ENCODE data around the gene ECSIT.

ECSIT gene

DNA sequence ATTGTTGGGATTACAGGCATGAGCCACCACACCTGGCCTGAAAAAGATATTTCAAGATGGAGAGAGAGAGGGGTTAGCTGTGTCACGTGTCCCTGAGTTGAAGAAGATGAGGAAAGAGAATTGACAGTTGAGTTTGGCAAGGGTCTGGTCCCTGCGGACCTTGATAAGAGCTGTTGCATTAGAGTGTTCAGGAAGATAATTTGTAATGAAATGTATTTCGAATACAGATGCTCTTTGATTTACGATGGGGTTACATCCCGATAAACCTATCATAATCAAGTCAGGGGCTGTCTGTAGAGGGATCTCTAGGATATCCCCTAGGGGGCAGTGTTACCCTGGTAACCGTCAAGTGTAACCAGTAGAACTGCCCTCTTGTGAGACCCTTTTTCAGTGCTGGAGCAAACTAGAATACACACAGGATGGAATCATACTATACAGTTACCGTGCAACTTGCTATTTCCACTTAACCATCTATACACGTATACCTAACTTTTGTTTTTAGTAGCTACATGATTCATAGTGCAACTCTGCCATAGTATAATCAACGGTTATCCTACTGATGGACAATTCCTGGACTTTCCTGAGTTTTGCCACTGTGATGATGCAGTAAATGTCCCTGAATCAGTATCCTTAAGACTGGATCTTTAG, 31.6 kb upstream of the ECSIT start:
- Histone ChIP-seq H3K27me3 (ENCODE audit: control insufficient read depth, insufficient read depth, low read length) (no peaks in the 10 kb centered on the region), H3K9me3 (ENCODE audit: control insufficient read depth, low read length) (no peaks in the 10 kb centered on the region), H3K9ac (ENCODE audit: low read length) (no peak overlapping the region), H3K4me1 (ENCODE audit: control insufficient read depth, insufficient read depth, low read length) (peaks cover 10% of the 10 kb centered on the region), H3K4me3 (ENCODE audit: low read length) (no peak overlapping the region), H3K36me3 (ENCODE audit: control insufficient read depth, insufficient read depth, low read length) (no peaks in the 10 kb centered on the region)

DNA sequence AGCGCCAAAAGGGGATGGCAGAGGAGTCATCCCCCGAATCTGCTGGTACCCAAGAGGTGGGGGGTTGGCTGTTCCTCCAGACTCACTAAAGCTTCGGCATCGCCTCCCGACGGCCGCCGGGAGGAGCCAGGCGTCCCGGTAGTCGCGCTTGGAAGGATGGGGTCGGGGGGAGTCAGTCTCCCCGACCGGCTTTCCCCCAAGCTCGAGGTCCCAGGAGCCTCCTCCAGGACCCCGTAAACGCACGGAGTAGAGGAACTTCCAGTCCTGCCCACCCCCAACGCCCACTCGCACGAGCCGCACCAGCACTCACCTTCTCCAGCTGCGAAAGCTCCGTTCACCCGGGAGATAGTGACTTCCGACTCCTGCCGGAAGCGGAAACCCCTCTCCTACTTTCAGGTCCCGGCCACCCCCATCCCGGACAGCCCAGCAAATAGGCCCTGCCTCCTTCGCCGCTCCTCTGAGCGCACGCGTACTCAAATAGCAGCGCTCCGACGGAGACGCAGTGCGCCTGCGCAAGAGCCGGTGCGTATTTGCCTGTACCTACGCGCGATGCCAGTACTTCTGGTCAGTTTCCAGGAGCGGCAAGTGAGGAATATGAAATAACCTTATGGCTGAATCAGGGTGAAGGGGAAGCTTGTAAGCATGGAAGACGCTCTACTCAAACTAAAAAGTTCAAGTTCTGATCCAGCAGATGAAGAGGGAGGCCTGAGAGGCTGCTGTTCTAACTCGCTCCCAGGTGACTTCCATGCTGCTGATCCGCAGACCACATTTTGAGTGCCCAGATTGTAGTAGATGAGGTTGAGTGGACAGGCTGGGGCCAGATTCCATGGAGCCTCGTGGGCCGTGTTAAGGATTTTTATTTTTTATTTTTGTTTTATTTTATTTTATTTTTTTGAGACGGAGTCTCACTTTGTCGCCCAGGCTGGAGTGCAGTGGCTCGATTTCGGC, 30.2 kb upstream of the ECSIT start, which contains the start of gene ELOF1:
ELOF1 (minus strand) TSS at position 350 of the 948 bp plus-strand sequence. CDS start 4,883 bp downstream, outside the sequence.
- no peaks in the 10 kb centered on the region for H3K9me3 ChIP-seq (ENCODE audit: control insufficient read depth, low read length)
- H3K27me3 ChIP-seq (ENCODE audit: control insufficient read depth, insufficient read depth, low read length) = no peaks in the 10 kb centered on the region

DNA sequence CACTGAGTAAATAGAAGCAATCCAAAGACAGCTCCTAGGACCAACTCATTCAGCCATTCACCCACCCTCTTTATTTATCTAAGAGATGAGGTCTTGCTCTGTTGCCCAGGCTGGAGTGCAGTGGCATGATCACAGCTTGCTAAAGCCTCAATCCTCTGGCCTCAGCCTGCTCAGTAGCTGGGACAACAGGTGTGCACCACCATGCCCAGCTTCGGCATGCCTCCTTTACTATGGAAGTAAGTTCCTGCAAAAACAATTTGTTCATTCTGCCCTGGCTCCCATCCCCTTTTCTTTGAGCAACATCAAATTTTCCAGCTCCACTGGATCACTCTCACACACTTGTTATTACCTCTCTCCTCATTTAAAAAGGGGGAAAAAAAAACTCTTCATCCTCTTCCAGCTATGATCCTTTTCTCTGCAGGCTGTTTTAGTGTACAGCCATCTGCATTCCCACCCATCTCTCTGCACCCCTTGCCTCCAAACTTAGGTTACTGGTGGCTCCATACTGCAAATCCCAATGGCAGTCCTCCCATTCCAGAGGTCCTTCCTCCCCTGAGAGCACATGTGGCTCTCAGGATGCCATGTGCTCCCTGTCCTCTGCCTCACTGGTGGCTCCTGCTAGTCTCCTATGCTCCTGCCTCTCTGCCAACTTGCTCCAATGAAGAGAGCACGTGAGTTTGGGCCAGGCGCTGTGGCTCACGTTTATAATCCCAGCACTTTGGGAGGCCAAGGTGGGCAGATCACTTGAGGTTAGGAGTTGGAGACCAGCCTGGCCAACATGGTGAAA, 27.9 kb upstream of the ECSIT start:
- no peak overlapping the region for H3K9ac ChIP-seq (ENCODE audit: low read length)
- peaks cover 10% of the 10 kb centered on the region for H3K4me1 ChIP-seq (ENCODE audit: control insufficient read depth, insufficient read depth, low read length)
- no peaks in the 10 kb centered on the region for H3K27me3 ChIP-seq (ENCODE audit: control insufficient read depth, insufficient read depth, low read length)

More for the DNA sequence above, 30.2 kb upstream of the ECSIT start, which contains the start of gene ELOF1:
- peak within 1 kb of the TSS; percentile 79 for H3K9ac ChIP-seq (ENCODE audit: low read length)
- H3K4me1 ChIP-seq (ENCODE audit: control insufficient read depth, insufficient read depth, low read length) = peaks cover 10% of the 10 kb centered on the region
- H3K36me3 ChIP-seq (ENCODE audit: control insufficient read depth, insufficient read depth, low read length) = no peaks in the 10 kb centered on the region
- H3K4me3 ChIP-seq (ENCODE audit: low read length) = peak within 1 kb of the TSS; percentile 90

DNA sequence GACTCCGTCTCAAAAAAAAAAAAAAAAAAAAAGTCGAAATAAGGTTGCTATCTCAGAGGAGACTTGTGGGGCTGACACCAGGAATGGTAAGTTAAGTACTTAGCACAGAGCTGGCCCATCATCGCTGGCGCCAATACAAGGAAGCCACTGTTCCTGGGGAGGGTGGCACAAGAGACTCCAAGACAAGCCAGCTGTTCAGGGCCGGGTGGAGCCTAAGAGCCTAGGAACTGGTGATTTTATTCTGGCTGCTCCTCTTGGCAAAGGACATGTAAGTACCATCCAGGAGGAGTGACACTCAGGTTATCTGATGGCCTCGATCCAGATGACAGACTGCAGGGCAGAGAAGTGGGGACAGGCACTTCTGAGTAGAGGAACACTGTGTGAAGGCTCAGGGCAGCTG, 26.3 kb upstream of the ECSIT start:
- Histone ChIP-seq H3K4me1 (ENCODE audit: control insufficient read depth, insufficient read depth, low read length) (peaks cover 10% of the 10 kb centered on the region), H3K36me3 (ENCODE audit: control insufficient read depth, insufficient read depth, low read length) (no peaks in the 10 kb centered on the region), H3K9me3 (ENCODE audit: control insufficient read depth, low read length) (no peaks in the 10 kb centered on the region), H3K27me3 (ENCODE audit: control insufficient read depth, insufficient read depth, low read length) (no peaks in the 10 kb centered on the region), H3K9ac (ENCODE audit: low read length) (no peak overlapping the region), H3K4me3 (ENCODE audit: low read length) (no peak overlapping the region)

More for the DNA sequence above, 27.9 kb upstream of the ECSIT start:
- Histone ChIP-seq H3K9me3 (ENCODE audit: control insufficient read depth, low read length) (no peaks in the 10 kb centered on the region), H3K4me3 (ENCODE audit: low read length) (no peak overlapping the region), H3K36me3 (ENCODE audit: control insufficient read depth, insufficient read depth, low read length) (no peaks in the 10 kb centered on the region)

DNA sequence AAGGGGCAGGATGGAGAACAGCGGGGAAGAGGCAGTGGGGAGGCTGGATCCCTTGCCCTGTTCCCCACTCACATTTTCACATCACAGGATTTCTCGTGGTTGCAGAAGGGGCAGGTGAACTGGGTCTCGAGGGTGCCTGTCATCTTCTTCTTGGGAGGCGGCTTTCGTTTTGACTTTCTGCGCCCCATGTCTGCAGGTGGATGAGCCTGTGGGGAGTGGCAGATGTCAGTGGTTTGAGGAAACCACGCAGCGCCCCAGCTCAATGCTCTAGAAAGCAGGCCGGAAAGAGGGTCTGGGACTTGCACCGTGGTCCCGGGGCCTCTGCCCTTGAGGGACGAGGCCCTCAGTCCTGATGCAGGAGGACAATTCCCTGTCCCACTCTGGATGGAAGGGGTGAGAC, 25.2 kb upstream of the ECSIT start:
- Histone ChIP-seq H3K9ac (ENCODE audit: low read length) (no peak overlapping the region), H3K4me1 (ENCODE audit: control insufficient read depth, insufficient read depth, low read length) (peaks cover 10% of the 10 kb centered on the region), H3K4me3 (ENCODE audit: low read length) (no peak overlapping the region), H3K36me3 (ENCODE audit: control insufficient read depth, insufficient read depth, low read length) (no peaks in the 10 kb centered on the region), H3K27me3 (ENCODE audit: control insufficient read depth, insufficient read depth, low read length) (no peaks in the 10 kb centered on the region), H3K9me3 (ENCODE audit: control insufficient read depth, low read length) (no peaks in the 10 kb centered on the region)

DNA sequence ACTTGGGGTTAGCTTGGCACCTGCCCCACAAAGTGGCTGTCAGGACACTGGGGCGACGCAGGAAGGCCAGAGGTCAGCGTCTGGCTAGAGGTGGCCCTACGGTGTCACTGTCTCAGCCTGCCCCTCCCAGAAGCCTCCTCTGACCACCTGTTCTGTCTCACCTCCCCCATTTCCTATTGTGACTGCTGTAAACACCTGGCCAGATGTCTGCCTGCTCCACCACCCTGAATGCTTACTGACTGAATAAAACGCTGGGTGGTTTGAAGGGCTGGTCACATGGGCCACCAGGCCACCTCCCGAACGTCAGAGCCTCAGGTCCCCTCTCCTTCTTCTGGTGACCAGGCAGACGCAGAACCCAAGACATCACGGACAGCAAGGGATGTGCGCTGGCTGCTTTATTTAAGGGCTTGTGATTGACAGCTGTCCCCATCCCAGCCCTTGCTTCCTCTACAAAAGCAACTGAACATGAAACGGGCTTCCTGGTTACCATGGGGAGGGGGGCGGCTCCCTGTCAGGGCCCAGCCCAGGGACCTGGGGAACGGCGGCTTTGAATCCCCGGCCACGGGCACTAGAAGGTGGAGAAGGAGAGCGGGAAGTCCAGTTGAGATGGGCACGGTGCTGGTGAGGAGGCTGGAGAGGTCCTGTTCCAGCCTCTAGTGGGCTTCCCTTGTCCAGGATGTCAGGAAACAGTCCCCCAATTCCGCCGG, 23.9 kb upstream of the ECSIT start:
- Histone ChIP-seq H3K36me3 (ENCODE audit: control insufficient read depth, insufficient read depth, low read length) (no peaks in the 10 kb centered on the region), H3K9me3 (ENCODE audit: control insufficient read depth, low read length) (no peaks in the 10 kb centered on the region), H3K27me3 (ENCODE audit: control insufficient read depth, insufficient read depth, low read length) (no peaks in the 10 kb centered on the region), H3K4me3 (ENCODE audit: low read length) (no peak overlapping the region), H3K9ac (ENCODE audit: low read length) (no peak overlapping the region), H3K4me1 (ENCODE audit: control insufficient read depth, insufficient read depth, low read length) (peaks cover 2% of the 10 kb centered on the region)

DNA sequence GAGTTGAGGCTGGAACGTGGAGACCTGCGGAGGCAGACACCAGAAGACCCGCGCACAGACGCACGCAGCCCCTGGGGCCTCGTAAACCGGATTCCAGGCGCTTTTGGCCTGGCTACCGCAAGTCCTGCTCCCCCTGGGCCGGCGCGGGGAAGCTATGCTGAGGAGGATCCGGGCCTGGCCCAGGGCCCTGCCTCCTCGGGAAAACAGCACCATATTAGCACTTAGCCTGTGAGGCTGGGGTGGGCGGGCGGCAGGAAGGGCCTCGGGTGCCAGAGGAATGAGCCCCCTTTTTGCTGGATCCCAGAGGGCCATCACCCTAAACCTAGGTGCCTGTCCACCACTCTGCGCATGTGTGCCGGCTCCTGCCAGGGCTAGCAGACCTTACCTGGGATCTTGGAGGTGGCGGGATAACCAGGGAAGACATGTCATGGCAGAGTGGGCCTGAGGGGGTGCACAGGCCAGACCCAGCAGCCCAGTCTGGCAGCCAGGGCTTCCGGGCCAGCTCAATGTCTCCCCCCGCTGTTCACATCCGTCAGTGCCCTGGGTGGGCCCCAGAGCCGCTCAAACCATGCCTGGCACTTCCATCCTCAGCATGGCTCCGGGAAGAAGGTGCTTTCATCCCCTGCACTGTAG, 22.8 kb upstream of the ECSIT start:
- Histone ChIP-seq H3K27me3 (ENCODE audit: control insufficient read depth, insufficient read depth, low read length) (no peaks in the 10 kb centered on the region), H3K4me3 (ENCODE audit: low read length) (no peak overlapping the region), H3K4me1 (ENCODE audit: control insufficient read depth, insufficient read depth, low read length) (no peaks in the 10 kb centered on the region), H3K36me3 (ENCODE audit: control insufficient read depth, insufficient read depth, low read length) (no peaks in the 10 kb centered on the region), H3K9ac (ENCODE audit: low read length) (no peak overlapping the region), H3K9me3 (ENCODE audit: control insufficient read depth, low read length) (no peaks in the 10 kb centered on the region)

DNA sequence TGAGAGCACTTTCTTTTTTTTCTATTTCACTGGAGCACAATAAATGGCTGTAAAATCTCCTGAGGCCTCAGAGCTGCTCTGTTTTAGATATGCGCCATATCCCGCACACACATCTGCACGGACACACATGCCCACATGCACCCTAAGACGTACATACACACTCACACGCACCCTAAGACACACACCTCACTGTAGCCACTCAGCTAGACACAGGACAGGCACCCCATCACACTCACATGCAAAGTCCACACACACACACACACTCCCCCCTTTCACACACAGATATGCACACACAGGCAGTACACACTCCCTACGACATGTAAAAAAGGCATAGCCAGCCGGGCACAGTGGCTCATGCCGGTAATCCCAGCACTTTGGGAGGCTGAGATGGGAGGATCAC, 21.3 kb upstream of the ECSIT start:
- H3K36me3 ChIP-seq (ENCODE audit: control insufficient read depth, insufficient read depth, low read length) = no peaks in the 10 kb centered on the region
- H3K9ac ChIP-seq (ENCODE audit: low read length) = no peak overlapping the region
- H3K27me3 ChIP-seq (ENCODE audit: control insufficient read depth, insufficient read depth, low read length) = no peaks in the 10 kb centered on the region
- no peaks in the 10 kb centered on the region for H3K9me3 ChIP-seq (ENCODE audit: control insufficient read depth, low read length)
- no peak overlapping the region for H3K4me3 ChIP-seq (ENCODE audit: low read length)
- no peaks in the 10 kb centered on the region for H3K4me1 ChIP-seq (ENCODE audit: control insufficient read depth, insufficient read depth, low read length)

DNA sequence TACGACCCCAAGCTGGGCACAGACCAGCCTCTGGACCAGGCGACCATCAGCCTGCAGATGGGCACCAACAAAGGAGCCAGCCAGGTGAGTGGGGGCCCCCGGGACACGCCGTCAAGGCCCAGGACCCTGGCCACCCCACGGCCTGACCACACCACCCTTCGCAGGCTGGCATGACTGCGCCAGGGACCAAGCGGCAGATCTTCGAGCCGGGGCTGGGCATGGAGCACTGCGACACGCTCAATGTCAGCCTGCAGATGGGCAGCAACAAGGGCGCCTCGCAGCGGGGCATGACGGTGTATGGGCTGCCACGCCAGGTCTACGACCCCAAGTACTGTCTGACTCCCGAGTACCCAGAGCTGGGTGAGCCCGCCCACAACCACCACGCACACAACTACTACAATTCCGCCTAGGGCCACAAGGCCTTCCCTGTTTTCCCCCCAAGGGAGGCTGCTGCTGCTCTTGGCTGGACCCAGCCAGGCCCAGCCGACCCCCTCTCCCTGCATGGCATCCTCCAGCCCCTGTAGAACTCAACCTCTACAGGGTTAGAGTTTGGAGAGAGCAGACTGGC, 20.5 kb upstream of the ECSIT start:
- H3K9ac ChIP-seq (ENCODE audit: low read length) = no peak overlapping the region
- H3K36me3 ChIP-seq (ENCODE audit: control insufficient read depth, insufficient read depth, low read length) = no peaks in the 10 kb centered on the region
- H3K4me3 ChIP-seq (ENCODE audit: low read length) = no peak overlapping the region
- no peaks in the 10 kb centered on the region for H3K9me3 ChIP-seq (ENCODE audit: control insufficient read depth, low read length)
- no peaks in the 10 kb centered on the region for H3K27me3 ChIP-seq (ENCODE audit: control insufficient read depth, insufficient read depth, low read length)
- H3K4me1 ChIP-seq (ENCODE audit: control insufficient read depth, insufficient read depth, low read length) = no peaks in the 10 kb centered on the region

DNA sequence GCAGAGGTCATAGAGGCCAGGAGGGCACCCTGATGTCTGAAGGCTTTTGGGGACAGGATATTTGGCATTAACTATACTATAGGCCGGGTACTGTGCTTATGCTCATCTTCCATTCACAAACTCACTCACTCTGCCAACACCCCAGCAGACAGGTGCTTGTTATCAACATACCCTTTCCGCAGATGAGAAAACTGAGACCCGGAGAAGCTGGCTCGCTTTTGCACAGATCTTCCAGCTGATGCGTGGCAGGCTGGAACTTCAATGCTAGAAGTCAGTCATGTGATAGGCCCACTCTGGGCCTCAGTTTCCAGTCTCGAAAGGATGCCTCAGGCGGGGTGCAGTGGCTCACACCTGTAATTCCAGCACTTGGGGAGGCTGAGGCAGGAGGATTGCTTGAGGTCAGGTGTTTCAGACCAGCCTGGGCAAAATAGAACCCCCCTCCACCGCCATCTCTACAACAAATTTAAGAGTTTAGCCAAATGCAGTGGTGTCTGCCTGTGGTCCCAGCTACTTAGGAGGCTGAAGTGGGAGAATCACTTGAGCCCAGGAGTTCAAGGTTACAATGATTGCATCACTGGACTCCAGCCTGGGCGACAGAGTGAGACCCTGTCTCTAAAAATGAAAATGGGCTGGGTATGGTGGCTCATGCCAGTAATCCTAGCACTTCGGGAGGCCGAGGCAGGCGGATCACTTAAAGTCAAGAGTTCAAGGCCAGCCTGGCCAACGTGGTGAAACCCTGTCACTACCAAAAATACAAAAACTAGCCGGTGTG, 19.2 kb upstream of the ECSIT start:
- Histone ChIP-seq H3K9ac (ENCODE audit: low read length) (no peak overlapping the region), H3K27me3 (ENCODE audit: control insufficient read depth, insufficient read depth, low read length) (no peaks in the 10 kb centered on the region), H3K4me1 (ENCODE audit: control insufficient read depth, insufficient read depth, low read length) (no peaks in the 10 kb centered on the region), H3K36me3 (ENCODE audit: control insufficient read depth, insufficient read depth, low read length) (no peaks in the 10 kb centered on the region), H3K4me3 (ENCODE audit: low read length) (no peak overlapping the region), H3K9me3 (ENCODE audit: control insufficient read depth, low read length) (no peaks in the 10 kb centered on the region)
